Fibroblast of lung (primary cell): Measurements from ENCODE around the gene MRPL27.

Experiments used
- CTCF ChIP-seq, 2 donors: IDR thresholded peaks in 1 of 2; conservative IDR thresholded peaks in 1 of 2; 1 replicate in 1 of 2; 2 replicates in 1 of 2; pipeline ENCODE4 v1.5.1; 2011 to 2012; ENCODE audit warnings: low read length in 2 of 2, control low read depth in 1 of 2, inconsistent platforms in 1 of 2, low read depth in 1 of 2, mild to moderate bottlenecking in 1 of 2
- EZH2 ChIP-seq: IDR thresholded peaks from 2 replicates; pipeline ENCODE4 v1.5.1; 2012; ENCODE audit warnings: low read length, control low read depth, mild to moderate bottlenecking; ENCODE audit errors: missing control alignments

- TF ChIP-seq CTCF (conservative IDR thresholded peaks at IDR 0.05 in 1 of 2, IDR thresholded peaks at IDR 0.05 in 1 of 2; ENCODE audit: low read depth in 1 of 2, low read length in 2 of 2) (no peak), EZH2 (no peak)
Measured at GRCh38 chr17:50381260-50381815, 8.4 kb upstream of the MRPL27 start.
